Right lobe of liver (tissue), 6 donors: ENCODE results near the gene MEGF10. TPM values are rescaled to one million over a fixed set of nuclear protein-coding genes. Genes with fewer than 3 reads are reported as not detected.

ENCODE experiments used
- ATAC-seq, 4 donors: fragments of 200-7000 bp; cut with Tn5 transposase; one replicate each; pipeline ENCODE4 v1.9.1; 2020; ENCODE audit warnings: mild to moderate bottlenecking in 4 of 4, moderate library complexity in 4 of 4
- DNase-seq, 3 donors: peaks; one replicate each; pipeline ENCODE4 v3.0.0-alpha.2; 2020
- H3K27ac ChIP-seq, 3 donors: fragments of 200-600 bp; one replicate each; pipeline ENCODE4 v1.8.0; 2022
- H3K27me3 ChIP-seq, 2 donors: fragments of 200-600 bp; one replicate each; pipeline ENCODE4 v1.8.0; 2022
- H3K36me3 ChIP-seq, 4 donors: fragments of 200-600 bp; sonication (generic) in 1 of 4; one replicate each; pipeline versions ENCODE4 v1.5.1 to v1.8.0; 2017 to 2022; ENCODE audit warnings: control low read depth in 1 of 4
- H3K4me1 ChIP-seq, 4 donors: fragments of 200-600 bp; sonication (generic) in 1 of 4; one replicate each; pipeline versions ENCODE4 v1.5.1 to v1.8.0; 2017 to 2022; ENCODE audit warnings: control low read depth in 1 of 4
- H3K4me3 ChIP-seq, 3 donors: fragments of 200-600 bp; one replicate each; pipeline ENCODE4 v1.8.0; 2022
- H3K9me3 ChIP-seq, 4 donors: fragments of 200-600 bp; sonication (generic) in 1 of 4; one replicate each; pipeline versions ENCODE4 v1.5.1 to v1.8.0; 2017 to 2022; ENCODE audit warnings: control low read depth in 1 of 4
- CTCF ChIP-seq, 4 donors: fragments of 200-600 bp in 3 of 4; fragments of 450-650 bp in 1 of 4; IDR thresholded peaks; one replicate each; pipeline versions ENCODE4 v1.5.1 to v1.8.0; 2016 to 2022; ENCODE audit warnings: antibody characterized with exemption in 4 of 4, mild to moderate bottlenecking in 2 of 4
- POLR2A ChIP-seq: fragments of 450-650 bp; IDR thresholded peaks from one replicate; pipeline ENCODE4 v1.6.1; 2017; ENCODE audit warnings: antibody characterized with exemption, mild to moderate bottlenecking
- WGBS: methylation state at CpG from one replicate; pipeline ENCODE4 v1.1.6; 2018; ENCODE audit warnings: low coverage, low lambda C conversion rate; ENCODE audit not compliant: insufficient coverage; ENCODE audit errors: missing lambda C conversion rate; 5-methylcytosine and 5-hydroxymethylcytosine counted together
- intact Hi-C, 2 donors: fragments of 100-400 bp; cut with DNase I; formaldehyde crosslinking; loops; one replicate each; pipeline versions ENCODE4 v1.11.2 to v1.14.1; 2022
- total RNA-seq, 6 experiments: library from RNA; depleted of rRNA in 2 of 6; stranded (reverse); fragments of >200 nt in 2 of 6; fragmentation: NEBNext Ultra II Directional in 3 of 6; extraction: Animal tissue kit (Norgen Biotek cat#: 25700) in 3 of 6; gene quantifications; one replicate each; pipeline versions ENCODE4 v1.1.0 to v1.2.4, GENCODE V29; 2016 to 2023
- donor health status: DM: no; HTN: yes; CAD: no.
- donor health status: DM: no; HTN: no; CAD: no.
- donor health status: DM: no; HTN: no; CAD: no.
- donor health status: DM: no; HTN: yes; CAD: no.
- donor health status: DM: no; HTN: yes; CAD: no.

The MEGF10 gene
- total RNA-seq, 6 experiments from 2014 or later: 0.42 to 1.4 (median 0.75) TPM

- ATAC-seq (no peak), DNase-seq (no peak)
- no peaks in the 10 kb centered on the region for H3K9me3 ChIP-seq
- no peak overlapping the region for H3K27ac ChIP-seq
- TF ChIP-seq CTCF (IDR thresholded peaks at IDR 0.05) (no peak), POLR2A (no peak)
- H3K36me3 ChIP-seq: no peaks in the 10 kb centered on the region
- intact Hi-C loops: loop anchor here in 1 of 2 donors (10.0 kb wide), 1 partner anchor 197 kb away; no protein-coding TSS in a partner anchor
- no peak overlapping the region for H3K4me3 ChIP-seq
- 48% methylated on average over 4 of the region's 4 CpGs for WGBS
- no peaks in the 10 kb centered on the region for H3K27me3 ChIP-seq
- H3K4me1 ChIP-seq: no peaks in the 10 kb centered on the region
Measured at GRCh38 chr5:127297348-127298035, 6.9 kb downstream of the MEGF10 start.

- ATAC-seq: no peak
- Histone ChIP-seq H3K4me1 (no peaks in the 10 kb centered on the region), H3K36me3 (no peaks in the 10 kb centered on the region), H3K27ac (no peak overlapping the region), H3K4me3 (no peak overlapping the region), H3K27me3 (no peaks in the 10 kb centered on the region), H3K9me3 (no peaks in the 10 kb centered on the region)
- WGBS: 51% methylated on average over 4 of the region's 4 CpGs
- TF ChIP-seq CTCF (IDR thresholded peaks at IDR 0.05) (no peak), POLR2A (no peak)
- intact Hi-C loops: loop anchor here in 1 of 2 donors (10.0 kb wide), 1 partner anchor 197 kb away; no protein-coding TSS in a partner anchor
- DNase-seq: no peak
Measured at GRCh38 chr5:127298036-127298429, 7.4 kb downstream of the MEGF10 start.

GRCh38 chr5:127298656-127299055 is 8.1 kb downstream of the MEGF10 start:
- no peak overlapping the region for H3K27ac ChIP-seq
- intact Hi-C loops: loop anchor here in 1 of 2 donors (10.0 kb wide), 1 partner anchor 196 kb away; no protein-coding TSS in a partner anchor
- 85% methylated on average over 5 of the region's 5 CpGs for WGBS
- no peak overlapping the region for H3K4me3 ChIP-seq
- H3K27me3 ChIP-seq: no peaks in the 10 kb centered on the region
- H3K4me1 ChIP-seq: peaks cover 0 to 2% (median 0%) of the 10 kb centered on the region in 4 donors
- no peak for TF ChIP-seq POLR2A
- no peak for TF ChIP-seq CTCF (IDR thresholded peaks at IDR 0.05)
- DNase-seq (no peak), ATAC-seq (no peak)
- H3K9me3 ChIP-seq: no peaks in the 10 kb centered on the region
- no peaks in the 10 kb centered on the region for H3K36me3 ChIP-seq

GRCh38 chr5:127299678-127300077 is 9.1 kb downstream of the MEGF10 start:
- no peak for ATAC-seq
- no peak for TF ChIP-seq CTCF (IDR thresholded peaks at IDR 0.05)
- no peak for TF ChIP-seq POLR2A
- H3K4me1 ChIP-seq: peaks cover 0 to 4% (median 0%) of the 10 kb centered on the region in 4 donors
- no peak overlapping the region for H3K4me3 ChIP-seq
- H3K27me3 ChIP-seq: no peaks in the 10 kb centered on the region
- intact Hi-C loops: loop anchor here in 1 of 2 donors (10.0 kb wide), 1 partner anchor 195 kb away; no protein-coding TSS in a partner anchor
- no peaks in the 10 kb centered on the region for H3K9me3 ChIP-seq
- WGBS: 55% methylated on average over 2 of the region's 2 CpGs
- no peak for DNase-seq
- no peaks in the 10 kb centered on the region for H3K36me3 ChIP-seq
- H3K27ac ChIP-seq: no peak overlapping the region
